H1 (cell line): ENCODE measurements around the gene NGEF. TPM values are rescaled to one million over a fixed set of nuclear protein-coding genes. Genes with fewer than 3 reads are reported as not detected.

Source experiments
- ASH2L ChIP-seq: fragments of 200-600, 300-600 bp; sonication (generic); IDR thresholded peaks from one replicate; pipeline ENCODE4 v1.7.1; 2017; ENCODE audit warnings: low read length
- BACH1 ChIP-seq: IDR thresholded peaks from 2 replicates; pipeline ENCODE4 v1.6.1; 2012; ENCODE audit warnings: low read length, improper control_type of control experiment
- BCL11A ChIP-seq, 2 experiments: IDR thresholded peaks; one replicate each; pipeline ENCODE4 v1.6.1; 2011; ENCODE audit warnings: low read depth in 2 of 2, low read length in 2 of 2, mild to moderate bottlenecking in 2 of 2
- CBX5 ChIP-seq: fragments of 300-800, 300-1000 bp; sonication (generic); IDR thresholded peaks from 2 replicates; pipeline ENCODE4 v1.7.1; 2016; ENCODE audit warnings: antibody characterized with exemption, low read length, low read depth
- CREB1 ChIP-seq: IDR thresholded peaks from 2 replicates; pipeline ENCODE4 v1.6.1; 2012; ENCODE audit warnings: inconsistent platforms
- CTCF ChIP-seq, 3 experiments: IDR thresholded peaks; 1 replicate in 2 of 3; 2 replicates in 1 of 3; pipeline versions ENCODE4 v1.5.1 to v1.6.1; 2011; ENCODE audit warnings: low read length in 3 of 3, mild to moderate bottlenecking in 3 of 3, inconsistent platforms in 2 of 3, low read depth in 1 of 3, moderate library complexity in 1 of 3; ENCODE audit not compliant: insufficient read depth in 1 of 3; ENCODE audit errors: control extremely low read depth in 1 of 3
- E2F6 ChIP-seq: IDR thresholded peaks from 2 replicates; pipeline ENCODE4 v1.6.1; 2012; ENCODE audit warnings: inconsistent platforms
- KDM4A ChIP-seq: IDR thresholded peaks from one replicate; pipeline ENCODE4 v1.7.1; 2012; ENCODE audit warnings: low read depth, mild to moderate bottlenecking, moderate library complexity, low read length, inconsistent platforms; ENCODE audit not compliant: severe bottlenecking
- MAFK ChIP-seq: IDR thresholded peaks from 2 replicates; pipeline ENCODE4 v1.6.1; 2012; ENCODE audit warnings: low read depth, mild to moderate bottlenecking, improper control_type of control experiment, low read length
- MAX ChIP-seq: IDR thresholded peaks from 2 replicates; pipeline ENCODE4 v1.6.1; 2012; ENCODE audit warnings: inconsistent platforms
- RNF2 ChIP-seq: fragments of 200-900, 300-1000 bp; sonication (generic); IDR thresholded peaks from 2 replicates; pipeline ENCODE4 v1.7.1; 2016; ENCODE audit warnings: borderline replicate concordance, low read depth, mild to moderate bottlenecking, antibody characterized with exemption, low read length; ENCODE audit not compliant: poor library complexity, severe bottlenecking; ENCODE audit errors: missing control alignments
- polyA plus RNA-seq, 7 experiments: library from polyadenylated mRNA; depleted of rRNA in 3 of 7; stranded (reverse) in 5 of 7; unstranded in 2 of 7; fragments of >200 nt in 5 of 7; fragments of 200-250 nt in 2 of 7; gene quantifications; 1 replicate in 5 of 7; 2 replicates in 1 of 7; 4 replicates in 1 of 7; pipeline versions ENCODE4 v1.2.1 to v1.2.3, GENCODE V29; 2011 to 2013; ENCODE audit warnings: missing spikeins in 2 of 7, mixed read lengths in 2 of 7
- total RNA-seq: library from RNA; stranded (reverse); fragmentation: NEBNext Ultra II Directional; extraction: Animal tissue kit (Norgen Biotek cat#: 25700); gene quantifications from 2 replicates; pipeline ENCODE4 v1.2.1, GENCODE V29; 2021

Gene NGEF
- total and polyA plus RNA-seq, 2 of the 8 experiments (the other 6 are each of a cell fraction or from before 2014, with no cell fraction given): 2.7 to 3.2 TPM

GRCh38 chr2:232876161-232876977 lies 136.7 kb downstream of the NGEF start (continued):
- TF ChIP-seq KDM4A: peak; percentile 98
- TF ChIP-seq MAFK: no peak
- peak; percentile 61 for TF ChIP-seq MAX
- TF ChIP-seq BACH1: 0 out of 2 replicates have a peak, but pooled peaks have one; percentile 28
- TF ChIP-seq E2F6: 0 out of 2 replicates have a peak, but pooled peaks have one; percentile 28
- TF ChIP-seq CREB1: no peak
- peak in 2 of 3 experiments; percentile 37 to 41; a peak in 3 of 4 replicates for TF ChIP-seq CTCF (IDR thresholded peaks at IDR 0.05; ENCODE audit: control extremely low read depth in 1 of 3, insufficient read depth in 1 of 3, low read depth in 1 of 3, low read length in 3 of 3)
- peak; percentile 41 for TF ChIP-seq ASH2L
- TF ChIP-seq RNF2: no peak
- no peak for TF ChIP-seq BCL11A (IDR thresholded peaks at IDR 0.05; ENCODE audit: low read depth in 2 of 2, low read length in 2 of 2)
- TF ChIP-seq CBX5: no peak
- TF ChIP-seq, all 59 proteins: peak for 11
